Karpas-422 (cell line): ENCODE data around the gene RNF126. TPM values are rescaled to one million over a fixed set of nuclear protein-coding genes. Genes with fewer than 3 reads are reported as not detected.
"Not testable (repeated sequence)": the region's sequence is repeated elsewhere in the genome, so short reads cannot be mapped to it uniquely, and the experiment has no call there.

Experiments used
- DNase-seq: peaks from one replicate; pipeline ENCODE4 v3.0.0-alpha.2; 2015
- H2AFZ ChIP-seq: fragments of 200-600 bp; sonication (generic); 2 replicates; pipeline ENCODE4 v1.6.1; 2014; ENCODE audit warnings: antibody characterized with exemption, low read length, mixed read lengths
- H3K27ac ChIP-seq: fragments of 200-600 bp; sonication (generic); 2 replicates; pipeline ENCODE4 v1.5.1; 2014; ENCODE audit warnings: mild to moderate bottlenecking, low read length, moderate library complexity
- H3K27me3 ChIP-seq: fragments of 200-600 bp; sonication (generic); 2 replicates; pipeline ENCODE4 v1.6.1; 2014; ENCODE audit warnings: low read length, mixed read lengths
- H3K36me3 ChIP-seq: fragments of 200-600 bp; sonication (generic); 2 replicates; pipeline ENCODE4 v1.6.1; 2014; ENCODE audit warnings: low read length, mixed read lengths; ENCODE audit not compliant: insufficient read depth
- H3K4me1 ChIP-seq: fragments of 200-600 bp; sonication (generic); 2 replicates; pipeline ENCODE4 v1.6.1; 2014; ENCODE audit warnings: mild to moderate bottlenecking, low read length, mixed read lengths
- H3K4me2 ChIP-seq: fragments of 200-600 bp; sonication (generic); 2 replicates; pipeline ENCODE4 v1.6.1; 2014; ENCODE audit warnings: low read length, low read depth, mild to moderate bottlenecking; ENCODE audit not compliant: poor library complexity, severe bottlenecking
- H3K4me3 ChIP-seq: fragments of 200-600 bp; sonication (generic); 2 replicates; pipeline ENCODE4 v1.5.1; 2014; ENCODE audit warnings: mild to moderate bottlenecking, antibody characterized with exemption, low read length, mixed read lengths
- H3K79me2 ChIP-seq: fragments of 200-600 bp; sonication (generic); 2 replicates; pipeline ENCODE4 v1.6.1; 2014; ENCODE audit warnings: mild to moderate bottlenecking, low read length, mixed read lengths
- H3K9ac ChIP-seq: fragments of 200-600 bp; sonication (generic); 2 replicates; pipeline ENCODE4 v1.6.0; 2014; ENCODE audit warnings: low read length
- H3K9me2 ChIP-seq: fragments of 200-600 bp; sonication (generic), shearing (Covaris generic); replicated peaks from 2 replicates; pipeline ENCODE4 v1.6.0; 2014; ENCODE audit warnings: mild to moderate bottlenecking, low read length, moderate library complexity; ENCODE audit not compliant: insufficient read depth
- H3K9me3 ChIP-seq: fragments of 300-700, 200-600 bp; sonication (generic); 2 replicates; pipeline ENCODE4 v1.6.1; 2014; ENCODE audit warnings: low read length, mixed read lengths
- H4K20me1 ChIP-seq: fragments of 200-600 bp; sonication (generic); 2 replicates; pipeline ENCODE4 v1.6.1; 2014; ENCODE audit warnings: mild to moderate bottlenecking, antibody characterized with exemption, low read length, low read depth; ENCODE audit not compliant: insufficient read depth
- total RNA-seq: library from RNA; depleted of rRNA; stranded (reverse); fragments of >200 nt; shearing (Covaris generic); gene quantifications from 2 replicates; pipeline ENCODE4 v1.2.3, GENCODE V29; 2014; ENCODE audit warnings: low replicate concordance

The RNF126 gene
- total RNA-seq, 1 experiment from 2014 or later = 36.5 TPM

GRCh38 chr19:633068-633785, 29.8 kb downstream of the RNF126 start, which contains the start of gene POLRMT:
TSS of gene POLRMT (minus strand) at chr19:633537. CDS start at chr19:633512, 25 bp downstream.
- no peaks in the 10 kb centered on the region for H3K9me2 ChIP-seq
- H3K4me1 ChIP-seq = peaks cover 14% of the 10 kb centered on the region
- DNase-seq = peak; percentile 99
- peak within 1 kb of the TSS; percentile 97 for H3K4me3 ChIP-seq
- H3K27ac ChIP-seq = peak within 1 kb of the TSS; percentile 24; the same call in 1 of the 2 replicates
- H3K9ac ChIP-seq = peak within 1 kb of the TSS; percentile 92
- no peaks in the 10 kb centered on the region for H3K9me3 ChIP-seq
- no peaks in the 10 kb centered on the region for H4K20me1 ChIP-seq
- peaks cover 41% of the 10 kb centered on the region for H3K79me2 ChIP-seq
- H3K36me3 ChIP-seq = peaks cover 6% of the 10 kb centered on the region
- no peaks in the 10 kb centered on the region for H3K27me3 ChIP-seq
- H3K4me2 ChIP-seq = peak within 1 kb of the TSS; percentile 83
- H2AFZ ChIP-seq = peak within 1 kb of the TSS; percentile 87

DNA sequence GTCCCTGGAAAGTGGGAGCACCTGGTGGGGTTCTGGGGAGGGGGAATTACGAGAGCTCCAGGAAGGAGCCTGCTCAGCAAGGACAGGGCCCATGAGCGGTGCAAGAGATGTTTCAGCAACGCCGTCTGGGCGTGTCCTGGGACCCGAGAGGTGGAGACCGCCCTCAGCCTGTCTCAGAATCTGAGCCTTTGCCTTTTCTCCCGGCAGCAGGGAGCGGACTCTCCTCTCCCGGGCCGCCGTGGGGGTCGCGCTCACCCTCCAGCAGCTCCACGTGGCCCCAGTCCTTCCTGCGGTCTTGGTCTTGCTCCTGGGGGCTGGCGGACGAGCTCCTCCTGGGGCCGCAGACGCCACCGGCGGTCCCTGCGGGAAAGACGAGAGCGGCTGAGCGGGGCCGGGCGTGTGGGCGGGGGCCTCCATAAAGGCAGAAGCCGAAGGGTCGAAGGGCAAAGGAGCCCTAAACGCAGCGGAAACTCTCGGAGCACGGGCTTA, 30.4 kb downstream of the RNF126 start:
- peak; percentile 81 for DNase-seq
- H3K27ac ChIP-seq = peak overlapping the region; percentile 24; the same call in 1 of the 2 replicates
- H3K9me2 ChIP-seq = no peaks in the 10 kb centered on the region
- peak overlapping the region; percentile 97 for H3K4me3 ChIP-seq
- H3K4me2 ChIP-seq = peak overlapping the region; percentile 83
- H3K9ac ChIP-seq = peak overlapping the region; percentile 92
- no peaks in the 10 kb centered on the region for H3K27me3 ChIP-seq
- no peaks in the 10 kb centered on the region for H4K20me1 ChIP-seq
- H3K4me1 ChIP-seq = peaks cover 14% of the 10 kb centered on the region
- H3K79me2 ChIP-seq = peaks cover 45% of the 10 kb centered on the region
- H3K9me3 ChIP-seq = no peaks in the 10 kb centered on the region
- H3K36me3 ChIP-seq = peaks cover 9% of the 10 kb centered on the region
- peak overlapping the region; percentile 83 for H2AFZ ChIP-seq

- Histone ChIP-seq H3K9me2 (no peaks in the 10 kb centered on the region), H4K20me1 (no peaks in the 10 kb centered on the region), H3K79me2 (peaks cover 48% of the 10 kb centered on the region), H3K4me3 (no peak overlapping the region), H3K27me3 (no peaks in the 10 kb centered on the region), H3K27ac (no peak overlapping the region), H2AFZ (no peak overlapping the region), H3K36me3 (peaks cover 14% of the 10 kb centered on the region), H3K9me3 (no peaks in the 10 kb centered on the region), H3K4me1 (peaks cover 14% of the 10 kb centered on the region), H3K4me2 (no peak overlapping the region), H3K9ac (no peak overlapping the region)
- DNase-seq = no peak
Observed at GRCh38 chr19:629961-630714, 32.9 kb downstream of the RNF126 start.

- not testable (repeated sequence) for H3K4me3 ChIP-seq, H3K9me2 ChIP-seq, H4K20me1 ChIP-seq, H3K4me2 ChIP-seq, H2AFZ ChIP-seq, H3K9ac ChIP-seq, H3K9me3 ChIP-seq, DNase-seq, H3K27me3 ChIP-seq, H3K27ac ChIP-seq
- Histone ChIP-seq H3K36me3 (peaks cover 14% of the 10 kb centered on the region), H3K79me2 (peaks cover 48% of the 10 kb centered on the region), H3K4me1 (peaks cover 14% of the 10 kb centered on the region)
Observed at GRCh38 chr19:629515-629914, 33.5 kb downstream of the RNF126 start.

DNA sequence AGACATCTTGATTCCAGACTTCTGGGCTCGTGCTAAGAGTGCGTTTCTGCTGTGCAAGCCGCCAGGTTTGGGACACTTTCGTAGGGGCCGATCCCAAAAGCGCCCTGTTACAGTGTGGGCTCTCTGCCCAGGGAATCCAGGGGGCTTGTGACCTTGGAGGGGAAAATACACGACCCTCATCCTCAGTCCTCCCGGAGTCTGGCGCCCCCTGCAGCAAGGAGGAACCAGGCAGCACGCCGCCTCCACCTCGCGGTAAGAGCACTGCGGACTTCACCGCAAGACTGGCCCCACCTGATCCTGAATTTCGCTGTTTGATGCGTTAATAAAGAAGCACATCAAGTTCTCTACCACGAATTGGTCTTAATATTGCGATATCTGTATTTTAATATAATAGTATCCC, 34.8 kb downstream of the RNF126 start:
- Histone ChIP-seq H3K4me1 (peaks cover 6% of the 10 kb centered on the region), H3K4me3 (no peak overlapping the region), H3K27me3 (no peaks in the 10 kb centered on the region), H3K9me2 (no peaks in the 10 kb centered on the region), H3K79me2 (peaks cover 48% of the 10 kb centered on the region), H3K9me3 (no peaks in the 10 kb centered on the region), H4K20me1 (no peaks in the 10 kb centered on the region), H3K9ac (no peak overlapping the region), H3K4me2 (no peak overlapping the region), H3K27ac (no peak overlapping the region), H3K36me3 (peaks cover 18% of the 10 kb centered on the region), H2AFZ (no peak overlapping the region)
- no peak for DNase-seq

DNA sequence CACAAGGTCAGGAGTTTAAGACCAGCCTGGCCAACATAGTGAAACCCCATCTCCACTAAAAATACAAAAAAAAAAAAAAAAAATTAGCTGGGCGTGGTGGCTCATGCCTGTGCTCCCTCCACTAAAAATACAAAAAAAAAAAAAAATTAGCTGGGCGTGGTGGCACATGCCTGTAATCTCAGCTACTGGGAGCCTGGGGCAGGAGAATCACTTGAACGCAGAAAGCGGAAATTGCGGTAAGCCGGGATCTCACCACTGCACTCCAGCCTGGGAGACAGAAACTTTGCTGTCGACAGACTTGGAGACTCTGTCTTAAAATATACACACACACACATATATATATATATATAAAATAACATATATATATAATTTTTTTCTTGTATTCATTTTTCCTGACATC, 36.4 kb downstream of the RNF126 start:
- H3K27ac ChIP-seq, H3K9me2 ChIP-seq, DNase-seq, H3K4me3 ChIP-seq, H3K9ac ChIP-seq, H3K27me3 ChIP-seq, H4K20me1 ChIP-seq, H3K4me1 ChIP-seq, H2AFZ ChIP-seq, H3K4me2 ChIP-seq, H3K9me3 ChIP-seq: not testable (repeated sequence)
- peaks cover 22% of the 10 kb centered on the region for H3K36me3 ChIP-seq
- peaks cover 32% of the 10 kb centered on the region for H3K79me2 ChIP-seq

GRCh38 chr19:625257-625656, 37.8 kb downstream of the RNF126 start:
- Histone ChIP-seq H3K36me3 (peaks cover 22% of the 10 kb centered on the region), H3K27me3 (no peaks in the 10 kb centered on the region), H3K9ac (no peak overlapping the region), H3K9me2 (no peaks in the 10 kb centered on the region), H3K4me2 (no peak overlapping the region), H3K4me1 (no peaks in the 10 kb centered on the region), H3K27ac (no peak overlapping the region), H2AFZ (no peak overlapping the region), H3K79me2 (peaks cover 20% of the 10 kb centered on the region), H4K20me1 (no peaks in the 10 kb centered on the region), H3K9me3 (no peaks in the 10 kb centered on the region), H3K4me3 (no peak overlapping the region)
- no peak for DNase-seq

GRCh38 chr19:624433-625109, 38.4 kb downstream of the RNF126 start:
- H3K4me2 ChIP-seq = no peak overlapping the region
- no peaks in the 10 kb centered on the region for H3K4me1 ChIP-seq
- no peaks in the 10 kb centered on the region for H3K9me2 ChIP-seq
- H3K27ac ChIP-seq = no peak overlapping the region
- no peak overlapping the region for H3K4me3 ChIP-seq
- DNase-seq = no peak
- no peak overlapping the region for H2AFZ ChIP-seq
- H4K20me1 ChIP-seq = no peaks in the 10 kb centered on the region
- H3K79me2 ChIP-seq = peaks cover 17% of the 10 kb centered on the region; the same call in 1 of the 2 replicates
- H3K9ac ChIP-seq = no peak overlapping the region
- no peaks in the 10 kb centered on the region for H3K9me3 ChIP-seq
- H3K27me3 ChIP-seq = no peaks in the 10 kb centered on the region
- peaks cover 22% of the 10 kb centered on the region for H3K36me3 ChIP-seq
